Nephron progenitor cell (in vitro differentiated cells): ENCODE measurements around the gene KCNJ6.

Experiments used
- DNase-seq: peaks from one replicate; pipeline ENCODE4 v3.0.0; 2021
- H3K27ac Mint-ChIP-seq: 2 replicates; pipeline ENCODE4 v1.8.0; 2021; ENCODE audit warnings: mild to moderate bottlenecking, moderate library complexity, mixed read lengths
- H3K27me3 Mint-ChIP-seq: 2 replicates; pipeline ENCODE4 v1.8.0; 2021; ENCODE audit warnings: mild to moderate bottlenecking, low read depth, mixed read lengths; ENCODE audit not compliant: poor library complexity
- H3K36me3 Mint-ChIP-seq: 2 replicates; pipeline ENCODE4 v1.8.0; 2021; ENCODE audit warnings: low read depth, mixed read lengths
- H3K4me1 Mint-ChIP-seq: 2 replicates; pipeline ENCODE4 v1.8.0; 2021; ENCODE audit warnings: mixed read lengths
- H3K4me3 Mint-ChIP-seq: 2 replicates; pipeline ENCODE4 v1.8.0; 2021; ENCODE audit warnings: mild to moderate bottlenecking, moderate library complexity, mixed read lengths
- H3K9me3 Mint-ChIP-seq: 2 replicates; pipeline ENCODE4 v1.8.0; 2021; ENCODE audit warnings: mild to moderate bottlenecking, moderate library complexity, mixed read lengths
- CTCF ChIP-seq: fragments of 200-600 bp; sonication (generic); IDR thresholded peaks from 2 replicates; pipeline ENCODE4 v1.5.0; 2021; ENCODE audit warnings: antibody characterized with exemption

Gene KCNJ6

DNA sequence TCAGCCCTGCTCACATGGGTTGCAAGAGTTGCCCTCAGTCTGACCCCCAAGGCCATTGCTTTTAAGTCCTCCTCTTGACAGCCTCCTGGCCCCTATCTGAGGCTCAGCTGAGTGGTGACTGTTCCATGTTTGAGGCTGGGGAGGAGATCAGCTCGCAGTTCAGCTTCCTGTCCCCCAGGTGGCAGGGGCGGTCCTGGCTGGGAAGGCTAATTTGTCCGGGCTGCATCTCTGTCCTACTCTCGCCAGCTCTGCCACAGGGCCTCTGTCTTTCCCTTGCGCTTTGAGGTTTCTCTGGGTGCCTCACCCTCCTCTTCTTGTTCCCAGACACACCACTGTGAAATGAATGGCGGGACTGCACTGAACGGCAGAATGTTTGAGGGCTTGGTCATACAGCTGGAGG lies 157.3 kb downstream of the KCNJ6 start:
- peak; percentile 56 for TF ChIP-seq CTCF
- H3K4me1 Mint-ChIP-seq: no peaks in the 10 kb centered on the region
- no peaks in the 10 kb centered on the region for H3K9me3 Mint-ChIP-seq
- H3K27me3 Mint-ChIP-seq: peaks cover 25% of the 10 kb centered on the region
- no peaks in the 10 kb centered on the region for H3K36me3 Mint-ChIP-seq
- DNase-seq: peak; percentile 63
- no peak overlapping the region for H3K4me3 Mint-ChIP-seq
- no peak overlapping the region for H3K27ac Mint-ChIP-seq

GRCh38 chr21:37757606-37758376 lies 158.5 kb downstream of the KCNJ6 start:
- DNase-seq: no peak
- no peak overlapping the region for H3K27ac Mint-ChIP-seq
- H3K4me1 Mint-ChIP-seq: peaks cover 12% of the 10 kb centered on the region
- H3K27me3 Mint-ChIP-seq: peaks cover 26% of the 10 kb centered on the region
- no peak overlapping the region for H3K4me3 Mint-ChIP-seq
- no peaks in the 10 kb centered on the region for H3K9me3 Mint-ChIP-seq
- no peaks in the 10 kb centered on the region for H3K36me3 Mint-ChIP-seq
- no peak for TF ChIP-seq CTCF

DNA sequence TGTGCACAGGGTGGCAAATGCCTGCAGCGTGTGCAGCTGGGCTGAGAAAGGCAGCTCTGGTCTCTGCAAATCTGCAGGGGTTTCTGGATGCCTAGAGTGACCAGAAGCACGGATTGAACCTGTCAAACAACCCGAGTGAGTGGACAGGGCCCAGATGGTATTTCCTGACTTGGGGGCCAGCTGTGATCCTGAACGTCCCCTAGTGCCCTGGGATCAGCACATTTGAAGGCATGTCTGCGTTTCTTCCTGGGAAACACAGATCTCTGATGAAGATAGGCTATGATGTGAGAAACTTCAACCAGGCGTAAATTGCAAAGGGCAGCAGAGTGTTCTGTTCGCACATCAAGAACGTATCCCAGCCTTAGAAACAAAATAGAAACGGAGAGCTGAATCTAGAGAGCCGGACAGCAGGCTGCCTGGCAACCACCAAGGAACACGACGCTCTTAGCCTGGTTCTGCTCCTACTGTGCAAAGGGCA lies 163.1 kb downstream of the KCNJ6 start:
- Mint-ChIP-seq H3K27me3 (peaks cover 24% of the 10 kb centered on the region), H3K27ac (no peak overlapping the region), H3K36me3 (no peaks in the 10 kb centered on the region), H3K4me1 (peaks cover 25% of the 10 kb centered on the region), H3K4me3 (no peak overlapping the region), H3K9me3 (no peaks in the 10 kb centered on the region)
- no peak for DNase-seq
- TF ChIP-seq CTCF: no peak

DNA sequence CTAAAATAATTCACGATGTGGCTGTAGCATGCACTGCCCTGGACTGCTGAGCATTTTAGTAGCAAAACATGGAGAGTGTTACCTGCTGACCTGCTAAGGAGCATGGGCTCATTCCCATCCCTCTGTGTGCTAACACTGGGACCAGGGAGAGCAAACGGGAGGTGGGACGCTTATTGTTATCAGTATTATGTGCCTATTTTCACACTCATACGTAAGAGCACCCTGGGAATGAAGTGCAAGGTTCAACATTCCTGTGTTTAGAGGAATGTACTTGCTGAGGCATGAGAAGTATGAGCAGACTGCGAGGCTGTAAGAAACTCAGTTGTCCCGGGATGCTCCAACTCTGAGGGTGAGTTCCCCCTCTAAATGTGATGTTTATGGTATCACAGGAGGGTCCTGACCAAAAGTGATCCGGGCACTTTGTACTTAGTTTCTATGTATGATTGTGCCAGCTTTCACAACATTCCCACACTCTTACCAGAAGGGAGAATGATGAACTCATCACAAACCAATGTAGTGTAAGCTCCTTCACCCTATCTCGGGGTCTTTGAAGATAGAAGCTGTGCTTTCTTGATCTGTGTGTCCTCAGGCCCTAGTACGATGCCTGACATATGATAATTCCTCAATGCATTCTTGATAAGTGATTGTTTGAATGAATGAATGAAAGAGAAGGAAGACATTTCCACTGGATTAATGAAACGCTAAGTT lies 164.8 kb downstream of the KCNJ6 start:
- no peak for TF ChIP-seq CTCF
- Mint-ChIP-seq H3K27ac (no peak overlapping the region), H3K4me3 (no peak overlapping the region), H3K4me1 (peaks cover 25% of the 10 kb centered on the region), H3K9me3 (peaks cover 12% of the 10 kb centered on the region), H3K27me3 (peaks cover 28% of the 10 kb centered on the region), H3K36me3 (no peaks in the 10 kb centered on the region)
- no peak for DNase-seq

GRCh38 chr21:37749132-37749531 lies 167.1 kb downstream of the KCNJ6 start:
- Mint-ChIP-seq H3K27ac (no peak overlapping the region), H3K9me3 (peaks cover 15% of the 10 kb centered on the region), H3K36me3 (no peaks in the 10 kb centered on the region), H3K4me3 (no peak overlapping the region), H3K4me1 (peaks cover 25% of the 10 kb centered on the region), H3K27me3 (peaks cover 16% of the 10 kb centered on the region)
- no peak for DNase-seq
- TF ChIP-seq CTCF: no peak
